H1 (cell line): ENCODE measurements around the gene PTPRO. TPM values are rescaled to one million over a fixed set of nuclear protein-coding genes. Genes with fewer than 3 reads are reported as not detected.

ENCODE experiments used
- CHD1 ChIP-seq: IDR thresholded peaks from 2 replicates; pipeline ENCODE4 v1.6.1; 2012; ENCODE audit warnings: low read depth, low read length, improper control_type of control experiment
- KDM5A ChIP-seq: fragments of 200-600 bp; IDR thresholded peaks from 2 replicates; pipeline ENCODE4 v1.7.1; 2012; ENCODE audit warnings: mild to moderate bottlenecking, low read length, inconsistent platforms, mixed read lengths
- POU5F1 ChIP-seq: IDR thresholded peaks from 2 replicates; pipeline ENCODE4 v1.6.1; 2011; ENCODE audit warnings: low read depth, mild to moderate bottlenecking, low read length, moderate library complexity
- TAF1 ChIP-seq: IDR thresholded peaks from 2 replicates; pipeline ENCODE4 v1.6.1; 2011; ENCODE audit warnings: mild to moderate bottlenecking, low read depth, low read length
- TCF12 ChIP-seq: IDR thresholded peaks from 2 replicates; pipeline ENCODE4 v1.6.1; 2011; ENCODE audit warnings: low read depth, mild to moderate bottlenecking, low read length
- polyA plus RNA-seq, 7 experiments: library from polyadenylated mRNA; depleted of rRNA in 3 of 7; stranded (reverse) in 5 of 7; unstranded in 2 of 7; fragments of >200 nt in 5 of 7; fragments of 200-250 nt in 2 of 7; gene quantifications; 1 replicate in 5 of 7; 2 replicates in 1 of 7; 4 replicates in 1 of 7; pipeline versions ENCODE4 v1.2.1 to v1.2.3, GENCODE V29; 2011 to 2013; ENCODE audit warnings: missing spikeins in 2 of 7, mixed read lengths in 2 of 7
- total RNA-seq: library from RNA; stranded (reverse); fragmentation: NEBNext Ultra II Directional; extraction: Animal tissue kit (Norgen Biotek cat#: 25700); gene quantifications from 2 replicates; pipeline ENCODE4 v1.2.1, GENCODE V29; 2021

The PTPRO gene
- total and polyA plus RNA-seq, 2 of the 8 experiments (the other 6 are each of a cell fraction or from before 2014, with no cell fraction given) = 0.73 to 1.7 TPM

- TF ChIP-seq POU5F1 = no peak
- TF ChIP-seq KDM5A = no peak
- TF ChIP-seq TCF12 = no peak
- TF ChIP-seq TAF1 = no peak
- TF ChIP-seq CHD1 = no peak
Observed at GRCh38 chr12:15494329-15495046, 172.2 kb downstream of the PTPRO start (continued).
